A549 treated with CORT108297 at 1 μM for 4 hours (cell line): ENCODE results near the gene PIGA. TPM values are rescaled to one million over a fixed set of nuclear protein-coding genes. Genes with fewer than 3 reads are reported as not detected.

ENCODE experiments used
- total RNA-seq: library from RNA; stranded (reverse); fragments of 200-300 nt; extraction: Qiagen RNA extraction; gene quantifications from 5 replicates; pipeline ENCODE4 v1.2.3, GENCODE V29; 2022

The PIGA gene
- 6.0 to 9.9 TPM (median 8.3 TPM) in 5 replicates for total RNA-seq

DNA sequence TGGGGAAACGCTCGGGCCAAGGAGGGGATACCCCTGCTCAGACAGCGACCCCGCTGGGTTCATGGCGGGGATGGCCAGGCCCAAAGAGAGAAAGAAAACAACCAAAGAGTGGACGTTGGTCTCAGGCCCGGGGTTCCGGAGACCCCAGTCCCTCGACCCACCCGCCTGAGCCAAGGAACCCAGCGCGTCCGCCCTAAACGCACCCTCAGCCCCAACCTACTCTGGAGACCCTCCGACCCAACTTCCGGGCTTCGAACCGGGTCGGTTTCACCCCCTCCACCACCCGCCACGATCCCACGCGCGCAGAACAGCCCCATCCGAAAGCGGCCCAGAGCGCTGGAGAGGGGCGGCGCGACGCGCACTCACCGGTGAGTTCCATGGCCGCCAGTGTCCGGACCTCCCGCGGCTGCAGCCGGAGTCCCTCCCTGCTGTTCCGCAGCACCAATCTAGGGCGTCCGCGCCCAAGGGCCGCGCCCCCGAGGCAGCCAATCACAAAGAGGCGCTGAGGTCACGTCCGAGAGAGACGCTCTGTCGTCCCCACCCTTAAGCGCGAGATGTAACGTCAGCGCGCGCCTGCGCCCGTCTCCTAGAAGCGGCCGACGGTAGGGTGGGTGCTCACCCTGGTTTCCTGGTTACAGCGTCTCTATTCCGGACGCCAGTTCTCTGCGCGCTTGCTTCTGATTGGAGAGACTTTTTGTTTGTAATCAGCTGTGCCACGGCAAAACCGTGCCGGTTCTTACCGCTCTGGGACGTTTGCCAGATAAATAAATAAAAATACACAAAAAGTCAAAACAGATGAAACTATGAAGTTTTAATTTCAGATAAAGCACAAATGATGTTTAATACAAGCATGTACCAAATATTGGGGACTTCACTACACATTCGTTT is at the start of gene PIGA:
PIGA (minus strand) TSS at position 389 of the 888 bp plus-strand sequence. CDS start 3,593 bp downstream, outside the sequence.

DNA sequence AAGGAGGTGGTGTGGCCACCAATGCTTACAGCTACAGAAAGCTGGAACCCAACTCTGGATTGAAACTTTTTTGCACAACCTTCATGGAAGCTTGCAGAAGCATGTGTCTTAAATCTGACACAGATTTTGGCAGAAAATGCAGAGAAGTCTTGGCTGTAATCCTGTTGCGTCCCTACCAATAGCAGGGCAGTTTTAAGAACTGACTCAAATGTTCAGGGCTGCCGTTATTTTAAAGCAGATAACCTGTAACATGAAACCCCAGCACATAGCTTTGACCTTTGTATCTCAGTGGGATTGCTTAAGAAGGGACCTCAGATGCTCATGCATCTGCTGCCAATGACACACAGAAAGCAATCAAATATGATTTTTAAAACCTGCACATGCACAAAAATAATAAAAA is 49.0 kb upstream of the PIGA start, which contains the start of gene VEGFD:
VEGFD (minus strand) TSS at position 110 of the 400 bp plus-strand sequence. CDS start 467 bp downstream, outside the sequence.

DNA sequence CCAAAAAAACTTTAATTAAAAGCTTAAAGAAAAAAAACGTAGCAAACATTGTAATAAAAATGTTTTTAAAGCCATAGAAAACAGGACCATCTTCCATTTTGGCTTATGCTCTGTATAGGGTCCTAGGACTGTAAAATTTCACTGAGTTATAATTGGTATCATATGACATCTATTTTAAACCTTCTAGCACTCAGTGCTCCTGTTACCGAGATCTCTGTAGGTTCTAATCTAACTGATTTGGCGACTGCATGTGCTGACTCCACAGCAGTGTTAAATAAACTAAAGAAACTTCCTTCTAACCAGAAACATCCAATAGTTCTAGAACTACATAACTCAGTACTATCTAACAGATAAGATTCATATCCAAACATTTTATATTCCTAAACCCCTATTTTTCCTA is 19.8 kb downstream of the PIGA start, which contains the start of gene ASB11:
ASB11 (minus strand) TSS at position 132 of the 400 bp plus-strand sequence; CDS start at position 97, 35 bp downstream.

DNA sequence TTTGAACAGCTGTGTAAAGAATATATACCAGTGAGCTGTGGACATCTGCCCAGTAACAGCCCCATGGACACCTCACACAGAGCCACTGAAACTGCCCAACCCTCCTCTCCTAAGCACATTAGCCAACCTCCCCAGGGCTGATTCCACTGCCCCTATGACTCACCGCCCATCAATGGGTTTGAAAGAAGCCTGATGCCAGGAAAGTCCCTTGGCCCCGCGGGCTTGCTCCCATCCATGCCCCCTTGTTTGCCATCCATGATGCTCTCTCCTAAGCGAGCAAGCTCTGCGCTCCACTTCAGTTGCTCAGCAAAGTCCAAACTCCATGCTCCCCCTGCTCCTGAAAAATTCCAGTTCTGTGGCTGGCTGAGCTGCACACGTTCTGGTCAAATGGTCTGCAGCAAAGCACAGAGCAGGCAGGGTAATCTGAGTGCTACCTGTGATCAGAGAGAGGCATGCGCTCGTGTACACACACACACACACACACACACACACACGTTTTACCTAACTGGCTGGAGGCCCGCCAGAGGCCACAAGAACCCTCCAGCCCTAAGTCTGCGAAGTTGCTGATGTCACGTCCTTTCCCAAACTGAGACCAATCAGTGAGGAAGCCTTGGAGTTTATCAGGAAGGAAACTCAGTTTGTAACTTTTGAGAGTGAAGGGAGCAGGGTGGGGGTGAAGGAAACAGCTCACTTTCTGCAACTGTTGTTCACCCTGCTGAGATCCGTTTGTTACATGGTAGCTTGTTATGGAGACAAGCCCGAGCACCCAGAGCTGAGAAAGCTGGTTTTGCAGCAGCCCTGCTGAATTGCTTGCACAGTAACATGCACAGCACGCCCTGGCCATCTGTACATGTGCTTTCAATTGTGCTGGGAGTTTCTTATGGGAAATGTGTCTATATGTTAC is 65.5 kb downstream of the PIGA start, which contains the start of gene ASB9:
ASB9 (minus strand) TSS at position 466 of the 904 bp plus-strand sequence; CDS start at position 257, 209 bp downstream.

Other genes with a start within 250 kb of the PIGA start
- gene ASB9, start 65.4 kb downstream of the PIGA start, total RNA-seq: 19.0 to 24.3 TPM (median 20.6 TPM) in 5 replicates
- not detected in 5 replicates for gene ASB11, start 19.9 kb downstream of the PIGA start, total RNA-seq
- gene VEGFD, start 48.9 kb upstream of the PIGA start, total RNA-seq: 0.28 to 0.66 TPM (median 0.41 TPM) in 5 replicates
- gene PIR, start 157.8 kb upstream of the PIGA start, total RNA-seq: 50.2 to 56.4 TPM (median 54.1 TPM) in 5 replicates
- gene BMX, start 165.3 kb upstream of the PIGA start, total RNA-seq: not detected in 5 replicates